ENCODE results near the gene DNLZ.

The DNLZ gene

GRCh38 chr9:136318776-136319241, 44.7 kb downstream of the DNLZ start:
- TF ChIP-seq CTCF (IDR thresholded peaks at IDR 0.05; ENCODE audit: borderline replicate concordance, insufficient read depth, low read depth, low read length) = no peak

GRCh38 chr9:136318111-136318775, 45.3 kb downstream of the DNLZ start:
- no peak overlapping the region for H3K4me3 ChIP-seq (ENCODE audit: low read depth, low read length)
- TF ChIP-seq CTCF (IDR thresholded peaks at IDR 0.05; ENCODE audit: borderline replicate concordance, insufficient read depth, low read depth, low read length) = no peak

More at GRCh38 chr9:136318776-136319241, 44.7 kb downstream of the DNLZ start:
- H3K4me3 ChIP-seq (ENCODE audit: low read depth, low read length) = no peak overlapping the region

GRCh38 chr9:136317695-136318094, 45.8 kb downstream of the DNLZ start:
- no peak for TF ChIP-seq CTCF (IDR thresholded peaks at IDR 0.05; ENCODE audit: borderline replicate concordance, insufficient read depth, low read depth, low read length)

GRCh38 chr9:136316896-136317676, 46.5 kb downstream of the DNLZ start:
- no peak overlapping the region for H3K4me3 ChIP-seq (ENCODE audit: low read depth, low read length)
- no peak for TF ChIP-seq CTCF (IDR thresholded peaks at IDR 0.05; ENCODE audit: borderline replicate concordance, insufficient read depth, low read depth, low read length)

More at GRCh38 chr9:136317695-136318094, 45.8 kb downstream of the DNLZ start:
- no peak overlapping the region for H3K4me3 ChIP-seq (ENCODE audit: low read depth, low read length)

GRCh38 chr9:136316271-136316751, 47.2 kb downstream of the DNLZ start:
- H3K4me3 ChIP-seq (ENCODE audit: low read depth, low read length) = no peak overlapping the region
- no peak for TF ChIP-seq CTCF (IDR thresholded peaks at IDR 0.05; ENCODE audit: borderline replicate concordance, insufficient read depth, low read depth, low read length)

GRCh38 chr9:136314944-136315343, 48.6 kb downstream of the DNLZ start:
- no peak for TF ChIP-seq CTCF (IDR thresholded peaks at IDR 0.05; ENCODE audit: borderline replicate concordance, insufficient read depth, low read depth, low read length)
- H3K4me3 ChIP-seq (ENCODE audit: low read depth, low read length) = no peak overlapping the region
